Astrocyte (in vitro differentiated cells and primary cell): ENCODE measurements around the gene KRT39.

Source experiments
- CTCF ChIP-seq: IDR thresholded peaks from 2 replicates; pipeline ENCODE4 v1.5.1; 2011; ENCODE audit warnings: low read depth, mild to moderate bottlenecking, inconsistent platforms, low read length, moderate library complexity; ENCODE audit not compliant: insufficient read depth
- EZH2 ChIP-seq: IDR thresholded peaks from 2 replicates; pipeline ENCODE4 v1.6.1; 2012; ENCODE audit warnings: mild to moderate bottlenecking, low read length, inconsistent platforms; ENCODE audit not compliant: insufficient read depth

DNA sequence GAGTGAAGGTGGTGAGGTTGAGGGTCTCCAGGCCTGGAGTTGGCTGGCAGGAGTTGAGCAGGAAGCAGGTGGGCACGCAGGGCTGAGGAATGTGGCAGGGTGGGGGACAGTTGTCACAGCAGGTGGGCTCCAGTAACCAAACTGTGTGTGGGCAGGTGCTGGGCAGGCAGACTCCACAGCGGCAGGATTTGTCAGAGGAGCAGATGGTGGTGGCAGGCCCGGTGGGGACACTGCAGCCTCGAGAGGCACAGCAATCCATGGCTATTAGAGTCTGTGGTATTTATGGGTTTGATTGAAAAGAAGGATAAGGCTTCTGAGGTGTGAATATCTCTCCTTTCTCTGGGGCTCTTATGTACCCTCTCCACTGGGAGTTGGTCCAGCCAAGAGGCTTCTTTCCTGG is 27.1 kb upstream of the KRT39 start, which contains the start of gene KRTAP3-3:
- no peak for TF ChIP-seq EZH2
- no peak for TF ChIP-seq CTCF
